ENCODE results near the gene IRAG1. TPM values are rescaled to one million over a fixed set of nuclear protein-coding genes. Genes with fewer than 3 reads are reported as not detected.

The IRAG1 gene
- total and polyA plus RNA-seq, 12 donors, result 5.6 to 33.9 (median 15.6) TPM

DNA sequence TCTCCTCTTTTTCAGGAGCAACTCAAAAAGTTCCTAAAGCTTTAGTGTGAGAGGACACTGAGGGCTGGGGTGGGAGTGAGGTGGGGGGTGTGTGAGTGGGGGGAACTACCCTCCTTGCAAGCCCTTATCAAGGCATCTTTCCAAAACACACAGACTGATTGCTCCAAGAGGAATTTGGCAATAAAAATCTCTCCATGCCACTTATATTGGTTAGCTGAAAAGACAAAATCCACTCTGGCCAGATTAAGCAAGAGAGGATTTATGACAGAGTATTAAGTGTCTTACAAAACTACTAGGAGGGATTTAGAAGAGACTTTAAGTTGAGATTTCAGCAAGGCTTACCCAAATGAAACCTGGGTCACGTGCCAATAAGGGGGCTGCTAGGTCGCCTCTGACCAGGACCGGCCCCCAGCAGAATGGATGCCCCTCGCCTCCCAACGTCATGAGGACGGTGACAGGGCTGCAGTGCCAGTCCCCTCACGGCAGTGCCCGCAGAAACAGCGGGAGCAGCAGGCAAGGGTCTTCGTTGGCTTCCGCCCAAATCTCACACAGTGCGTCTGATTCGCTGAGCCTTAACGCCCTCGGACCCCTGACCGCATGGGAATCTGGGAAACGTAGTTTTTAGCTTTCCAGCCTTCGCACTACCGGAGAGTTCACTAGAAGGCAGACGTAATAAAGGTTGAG lies 35.4 kb upstream of the IRAG1 start:
- WGBS, 4 donors, result 57 to 71% (median 61%) methylated on average over 10 to 20 of the region's 20 CpGs
- intact Hi-C loops (cut with DNase I), result loop anchor here in 1 of 2 donors (10.0 kb wide), 1 partner anchor 54 kb away; no protein-coding TSS in a partner anchor

DNA sequence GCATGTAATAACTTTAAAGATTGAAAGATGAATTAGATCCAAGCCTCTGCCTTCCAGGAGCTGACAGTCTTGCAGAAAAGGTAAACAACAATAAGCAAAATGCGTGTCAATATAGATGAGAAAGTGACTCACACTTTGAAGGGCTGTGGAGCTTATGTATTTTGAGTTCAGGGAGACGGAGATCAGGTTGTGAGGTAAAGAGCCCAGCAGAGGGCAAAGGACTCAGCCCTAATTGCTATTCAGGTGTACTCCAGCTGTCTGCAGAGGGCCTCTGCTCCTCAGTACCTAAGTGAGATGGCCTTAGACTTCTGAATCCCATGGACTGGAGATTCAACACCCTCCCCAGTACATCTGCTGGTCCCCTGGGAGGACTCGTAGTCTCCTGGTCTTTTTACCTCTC lies 34.6 kb upstream of the IRAG1 start:
- H3K27ac ChIP-seq, result no peak overlapping the region
- intact Hi-C loops (cut with DNase I), result loop anchor here in 1 of 2 donors (10.0 kb wide), 1 partner anchor 53 kb away; no protein-coding TSS in a partner anchor
- no peak for TF ChIP-seq POLR2A (IDR thresholded peaks at IDR 0.05)
- TF ChIP-seq, protein P1, sequence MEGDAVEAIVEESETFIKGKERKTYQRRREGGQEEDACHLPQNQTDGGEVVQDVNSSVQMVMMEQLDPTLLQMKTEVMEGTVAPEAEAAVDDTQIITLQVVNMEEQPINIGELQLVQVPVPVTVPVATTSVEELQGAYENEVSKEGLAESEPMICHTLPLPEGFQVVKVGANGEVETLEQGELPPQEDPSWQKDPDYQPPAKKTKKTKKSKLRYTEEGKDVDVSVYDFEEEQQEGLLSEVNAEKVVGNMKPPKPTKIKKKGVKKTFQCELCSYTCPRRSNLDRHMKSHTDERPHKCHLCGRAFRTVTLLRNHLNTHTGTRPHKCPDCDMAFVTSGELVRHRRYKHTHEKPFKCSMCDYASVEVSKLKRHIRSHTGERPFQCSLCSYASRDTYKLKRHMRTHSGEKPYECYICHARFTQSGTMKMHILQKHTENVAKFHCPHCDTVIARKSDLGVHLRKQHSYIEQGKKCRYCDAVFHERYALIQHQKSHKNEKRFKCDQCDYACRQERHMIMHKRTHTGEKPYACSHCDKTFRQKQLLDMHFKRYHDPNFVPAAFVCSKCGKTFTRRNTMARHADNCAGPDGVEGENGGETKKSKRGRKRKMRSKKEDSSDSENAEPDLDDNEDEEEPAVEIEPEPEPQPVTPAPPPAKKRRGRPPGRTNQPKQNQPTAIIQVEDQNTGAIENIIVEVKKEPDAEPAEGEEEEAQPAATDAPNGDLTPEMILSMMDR (IDR thresholded peaks at IDR 0.05), result no peak

More for the DNA sequence above, 35.4 kb upstream of the IRAG1 start:
- Histone ChIP-seq H3K4me3 (no peak overlapping the region), H3K4me1 (replicated peaks in 1 of 2) (no peaks in the 10 kb centered on the region), H3K27ac (no peak overlapping the region), H3K9me3 (replicated peaks in 1 of 3) (no peaks in the 10 kb centered on the region), H3K27me3 (no peaks in the 10 kb centered on the region), H3K36me3 (replicated peaks in 1 of 2) (no peaks in the 10 kb centered on the region)
- TF ChIP-seq POLR2A (IDR thresholded peaks at IDR 0.05), result no peak
- TF ChIP-seq, protein P1 (IDR thresholded peaks at IDR 0.05), result no peak
- no peak for DNase-seq

DNA sequence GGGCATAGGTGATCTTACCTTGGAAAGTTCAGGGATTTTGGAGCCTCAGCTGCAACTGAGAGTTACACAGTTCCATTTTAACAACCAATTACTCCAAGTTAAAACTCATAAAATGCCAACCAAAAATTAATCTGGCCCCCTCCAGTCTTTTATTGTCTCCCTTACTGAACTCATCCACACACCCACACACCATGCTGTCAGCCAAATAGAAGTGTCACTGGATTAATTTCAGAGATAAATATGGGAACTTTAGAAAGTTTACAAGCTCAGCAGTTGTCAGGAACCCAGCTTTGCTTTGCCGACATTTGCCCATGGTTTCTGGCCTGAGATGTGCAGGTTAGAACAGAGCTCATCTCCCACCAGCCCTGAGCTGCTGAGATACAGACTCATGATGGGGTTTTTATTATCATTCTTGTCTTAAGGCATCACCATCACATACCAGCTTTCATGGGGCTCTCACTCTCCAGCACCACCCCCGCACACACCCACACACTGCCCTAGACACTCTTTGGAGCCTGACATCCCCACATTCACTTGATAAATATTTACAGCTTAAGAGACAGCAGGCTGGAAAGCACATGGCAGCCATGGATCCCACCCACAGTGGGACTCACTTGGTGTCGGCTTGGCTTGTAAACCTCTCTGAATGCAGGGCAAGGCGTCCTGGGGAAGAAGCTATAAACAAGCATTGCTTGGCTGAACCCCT lies 33.7 kb upstream of the IRAG1 start:
- no peak for DNase-seq
- intact Hi-C loops (cut with DNase I), result loop anchor here in 1 of 2 donors (10.0 kb wide), 1 partner anchor 52 kb away; no protein-coding TSS in a partner anchor
- 80 to 87% (median 83%) methylated on average over 4 of the region's 4 CpGs for WGBS, 4 donors
- Histone ChIP-seq H3K4me3 (no peak overlapping the region), H3K36me3 (replicated peaks in 1 of 2) (no peaks in the 10 kb centered on the region), H3K27me3 (no peaks in the 10 kb centered on the region), H3K27ac (no peak overlapping the region), H3K4me1 (replicated peaks in 1 of 2) (no peaks in the 10 kb centered on the region), H3K9me3 (replicated peaks in 1 of 3) (no peaks in the 10 kb centered on the region)
- TF ChIP-seq, protein P1 (IDR thresholded peaks at IDR 0.05), result no peak
- TF ChIP-seq POLR2A (IDR thresholded peaks at IDR 0.05), result no peak

More for the DNA sequence above, 34.6 kb upstream of the IRAG1 start:
- 91 to 95% (median 92%) methylated on average over 3 of the region's 3 CpGs for whole genome bisulfite sequencing, 4 donors
- H3K36me3 ChIP-seq (replicated peaks in 1 of 2), result no peaks in the 10 kb centered on the region
- no peak overlapping the region for H3K4me3 ChIP-seq
- no peaks in the 10 kb centered on the region for H3K27me3 ChIP-seq
- no peaks in the 10 kb centered on the region for H3K9me3 ChIP-seq (replicated peaks in 1 of 3)
- no peak for DNase-seq
- no peaks in the 10 kb centered on the region for H3K4me1 ChIP-seq (replicated peaks in 1 of 2)

DNA sequence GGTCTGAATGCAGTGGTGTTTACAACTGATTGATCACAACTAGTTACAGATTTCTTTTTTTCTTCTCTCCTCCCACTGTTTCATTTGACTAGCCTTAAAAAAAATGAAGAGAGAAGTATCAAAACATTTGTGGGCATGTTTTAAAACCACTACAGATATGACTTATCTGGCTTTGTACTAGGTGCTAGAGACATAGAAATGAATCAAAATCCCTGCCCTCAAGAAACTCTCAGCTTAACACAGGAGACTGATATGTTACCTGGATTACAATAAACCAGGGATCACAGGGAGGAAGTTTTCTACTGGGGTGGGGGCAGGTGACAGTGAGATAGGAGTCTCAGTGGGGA lies 32.3 kb upstream of the IRAG1 start:
- no peaks in the 10 kb centered on the region for H3K36me3 ChIP-seq (replicated peaks in 1 of 2)
- H3K27ac ChIP-seq, result no peak overlapping the region
- intact Hi-C loops (cut with DNase I), result loop anchor here in 1 of 2 donors (10.0 kb wide), 1 partner anchor 51 kb away; no protein-coding TSS in a partner anchor
- TF ChIP-seq POLR2A (IDR thresholded peaks at IDR 0.05), result no peak
- TF ChIP-seq, protein P1 (IDR thresholded peaks at IDR 0.05), result no peak
- no peak overlapping the region for H3K4me3 ChIP-seq
- no peaks in the 10 kb centered on the region for H3K9me3 ChIP-seq (replicated peaks in 1 of 3)
- no peaks in the 10 kb centered on the region for H3K27me3 ChIP-seq
- no peaks in the 10 kb centered on the region for H3K4me1 ChIP-seq (replicated peaks in 1 of 2)
- no peak for DNase-seq
